Hepatocyte (in vitro differentiated cells): ENCODE results near the gene RPP21.

Experiments used
- CTCF ChIP-seq: fragments of 200-600 bp; sonication (generic); IDR thresholded peaks from 2 replicates; pipeline ENCODE4 v1.5.1; 2016; ENCODE audit warnings: antibody characterized with exemption, mild to moderate bottlenecking; ENCODE audit not compliant: poor library complexity
- EZH2phosphoT487 ChIP-seq: fragments of 200-600 bp; sonication (generic); IDR thresholded peaks from one replicate; pipeline ENCODE4 v1.6.1; 2018; ENCODE audit warnings: antibody characterized with exemption, mild to moderate bottlenecking, low read depth, moderate library complexity; ENCODE audit not compliant: unreplicated experiment, severe bottlenecking

GRCh38 chr6:30357678-30358540 lies 13.0 kb downstream of the RPP21 start:
- TF ChIP-seq CTCF (peak; percentile 77), EZH2phosphoT487 (peak; percentile 30)
